ENCODE data around the gene NFIX. TPM values are rescaled to one million over a fixed set of nuclear protein-coding genes. Genes with fewer than 3 reads are reported as not detected.

NFIX gene
- total and polyA plus RNA-seq, 9 of the 15 experiments (the other 6 are each of a cell fraction or from before 2014, with no cell fraction given), result 0.28 to 26.8 (median 5.4) TPM

- TF ChIP-seq PRDM10 (IDR thresholded peaks at IDR 0.05; ENCODE audit: partially characterized antibody) (no peak), IRF2 (CRISPR knock-in tag; IDR thresholded peaks at IDR 0.05) (no peak), CBX3 (IDR thresholded peaks at IDR 0.05; ENCODE audit: borderline replicate concordance in 1 of 2, low read length in 2 of 2) (no peak), SMARCE1 (IDR thresholded peaks at IDR 0.05) (0 out of 2 replicates have a peak, but pooled peaks have one; percentile 24), NEUROD1 (IDR thresholded peaks at IDR 0.05; ENCODE audit: borderline replicate concordance, low read depth, low read length, partially characterized antibody) (no peak), BCOR (IDR thresholded peaks at IDR 0.05) (peak; percentile 52; the same call in 1 of the 2 replicates), KDM1A (IDR thresholded peaks at IDR 0.05) (peak in 1 of 2 experiments; percentile 63; a peak in 2 of 4 replicates), NFE2L1 (tag; IDR thresholded peaks at IDR 0.05; ENCODE audit: borderline replicate concordance, low read depth) (no peak), ZNF740 (CRISPR knock-in tag; IDR thresholded peaks at IDR 0.05) (peak; percentile 69), ZNF740 (tag; IDR thresholded peaks at IDR 0.05) (no peak), CREB1 (IDR thresholded peaks at IDR 0.05) (no peak; the same call in 1 of the 2 replicates), CREB1 (CRISPR knock-in tag; IDR thresholded peaks at IDR 0.05) (peak; percentile 51; the same call in 1 of the 2 replicates), E2F3 (CRISPR knock-in tag; IDR thresholded peaks at IDR 0.05) (0 out of 2 replicates have a peak, but pooled peaks have one; percentile 34), ESRRA (IDR thresholded peaks at IDR 0.05; ENCODE audit: borderline replicate concordance, low read depth) (no peak)
- TF ChIP-seq, protein P1, sequence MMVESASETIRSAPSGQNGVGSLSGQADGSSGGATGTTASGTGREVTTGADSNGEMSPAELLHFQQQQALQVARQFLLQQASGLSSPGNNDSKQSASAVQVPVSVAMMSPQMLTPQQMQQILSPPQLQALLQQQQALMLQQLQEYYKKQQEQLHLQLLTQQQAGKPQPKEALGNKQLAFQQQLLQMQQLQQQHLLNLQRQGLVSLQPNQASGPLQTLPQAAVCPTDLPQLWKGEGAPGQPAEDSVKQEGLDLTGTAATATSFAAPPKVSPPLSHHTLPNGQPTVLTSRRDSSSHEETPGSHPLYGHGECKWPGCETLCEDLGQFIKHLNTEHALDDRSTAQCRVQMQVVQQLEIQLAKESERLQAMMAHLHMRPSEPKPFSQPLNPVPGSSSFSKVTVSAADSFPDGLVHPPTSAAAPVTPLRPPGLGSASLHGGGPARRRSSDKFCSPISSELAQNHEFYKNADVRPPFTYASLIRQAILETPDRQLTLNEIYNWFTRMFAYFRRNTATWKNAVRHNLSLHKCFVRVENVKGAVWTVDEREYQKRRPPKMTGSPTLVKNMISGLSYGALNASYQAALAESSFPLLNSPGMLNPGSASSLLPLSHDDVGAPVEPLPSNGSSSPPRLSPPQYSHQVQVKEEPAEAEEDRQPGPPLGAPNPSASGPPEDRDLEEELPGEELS (CRISPR knock-in tag; IDR thresholded peaks at IDR 0.05; ENCODE audit: borderline replicate concordance), result no peak
- TF ChIP-seq, protein P2, sequence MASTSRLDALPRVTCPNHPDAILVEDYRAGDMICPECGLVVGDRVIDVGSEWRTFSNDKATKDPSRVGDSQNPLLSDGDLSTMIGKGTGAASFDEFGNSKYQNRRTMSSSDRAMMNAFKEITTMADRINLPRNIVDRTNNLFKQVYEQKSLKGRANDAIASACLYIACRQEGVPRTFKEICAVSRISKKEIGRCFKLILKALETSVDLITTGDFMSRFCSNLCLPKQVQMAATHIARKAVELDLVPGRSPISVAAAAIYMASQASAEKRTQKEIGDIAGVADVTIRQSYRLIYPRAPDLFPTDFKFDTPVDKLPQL (IDR thresholded peaks at IDR 0.05; ENCODE audit: extremely low read depth, insufficient read length), result no peak
- TF ChIP-seq, protein P3, sequence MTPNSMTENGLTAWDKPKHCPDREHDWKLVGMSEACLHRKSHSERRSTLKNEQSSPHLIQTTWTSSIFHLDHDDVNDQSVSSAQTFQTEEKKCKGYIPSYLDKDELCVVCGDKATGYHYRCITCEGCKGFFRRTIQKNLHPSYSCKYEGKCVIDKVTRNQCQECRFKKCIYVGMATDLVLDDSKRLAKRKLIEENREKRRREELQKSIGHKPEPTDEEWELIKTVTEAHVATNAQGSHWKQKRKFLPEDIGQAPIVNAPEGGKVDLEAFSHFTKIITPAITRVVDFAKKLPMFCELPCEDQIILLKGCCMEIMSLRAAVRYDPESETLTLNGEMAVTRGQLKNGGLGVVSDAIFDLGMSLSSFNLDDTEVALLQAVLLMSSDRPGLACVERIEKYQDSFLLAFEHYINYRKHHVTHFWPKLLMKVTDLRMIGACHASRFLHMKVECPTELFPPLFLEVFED (CRISPR knock-in tag; conservative IDR thresholded peaks at IDR 0.05), result no peak
Observed at GRCh38 chr19:12994701-12995595, at the start of gene NFIX (continued).
